22Rv1 (cell line): ENCODE data around the gene TBC1D21.

Experiments used
- H3K27ac ChIP-seq: fragments of 450-650 bp; 2 replicates; pipeline ENCODE4 v1.5.1; 2017
- CTCF ChIP-seq: fragments of 450-650 bp; IDR thresholded peaks from 2 replicates; pipeline ENCODE4 v1.5.1; 2017; ENCODE audit warnings: mild to moderate bottlenecking
- ZFX ChIP-seq: fragments of 450-650 bp; IDR thresholded peaks from 2 replicates; pipeline ENCODE4 v1.6.1; 2017; ENCODE audit warnings: antibody characterized with exemption, borderline replicate concordance

The TBC1D21 gene

GRCh38 chr15:73862276-73862675 lies 11.1 kb upstream of the TBC1D21 start:
- no peak for TF ChIP-seq CTCF
- TF ChIP-seq ZFX, result no peak
- H3K27ac ChIP-seq, result no peak overlapping the region

- no peak overlapping the region for H3K27ac ChIP-seq
- no peak for TF ChIP-seq CTCF
- no peak for TF ChIP-seq ZFX
These were observed 8.0 kb upstream of the TBC1D21 start for GRCh38 chr15:73865379-73865778.

GRCh38 chr15:73865904-73866303 lies 7.5 kb upstream of the TBC1D21 start:
- no peak for TF ChIP-seq ZFX
- no peak for TF ChIP-seq CTCF

GRCh38 chr15:73866481-73866880 lies 6.9 kb upstream of the TBC1D21 start:
- H3K27ac ChIP-seq, result no peak overlapping the region
- no peak for TF ChIP-seq CTCF
- TF ChIP-seq ZFX, result no peak

More at GRCh38 chr15:73865904-73866303, 7.5 kb upstream of the TBC1D21 start:
- H3K27ac ChIP-seq, result no peak overlapping the region

- H3K27ac ChIP-seq, result no peak overlapping the region
- TF ChIP-seq CTCF (no peak), ZFX (no peak)
These were observed 6.4 kb upstream of the TBC1D21 start for GRCh38 chr15:73866881-73867410.

- TF ChIP-seq ZFX (no peak), CTCF (no peak)
- no peak overlapping the region for H3K27ac ChIP-seq
These were observed 5.9 kb upstream of the TBC1D21 start for GRCh38 chr15:73867426-73867825.

GRCh38 chr15:73867956-73868355 lies 5.4 kb upstream of the TBC1D21 start:
- TF ChIP-seq CTCF (no peak), ZFX (no peak)
- H3K27ac ChIP-seq, result no peak overlapping the region
